Activated B cell treated with CpG ODN at 0.5 μM for 24 hours (primary cell): ENCODE measurements around the gene EDNRA. TPM values are rescaled to one million over a fixed set of nuclear protein-coding genes. Genes with fewer than 3 reads are reported as not detected.

Experiments
- ATAC-seq: fragments of 200-7000 bp; cut with Tn5 transposase; one replicate; pipeline ENCODE4 v1.10.0; 2021; ENCODE audit warnings: low read depth, mild to moderate bottlenecking, moderate library complexity
- CTCF ChIA-PET: fragments of 350-600 bp; sonication (Branson Sonifier 250); formaldehyde crosslinking; loops from one replicate; lab custom pipeline; 2021; ENCODE audit warnings: antibody characterized with exemption; lab: Charles Lee
- POLR2A ChIA-PET: fragments of 350-600 bp; sonication (Branson Sonifier 250); formaldehyde crosslinking; loops from one replicate; lab custom pipeline; 2021; ENCODE audit warnings: antibody characterized with exemption; lab: Charles Lee
- DNase-seq: peaks from one replicate; pipeline ENCODE4 v3.0.0; 2022
- H3K27ac Mint-ChIP-seq: one replicate; pipeline ENCODE4 v1.8.0; 2020; ENCODE audit warnings: mixed read lengths
- H3K27me3 Mint-ChIP-seq: one replicate; pipeline ENCODE4 v1.8.0; 2021; ENCODE audit warnings: mixed read lengths
- H3K36me3 Mint-ChIP-seq: one replicate; pipeline ENCODE4 v1.8.0; 2021; ENCODE audit warnings: low read depth, mixed read lengths
- H3K4me1 Mint-ChIP-seq: one replicate; pipeline ENCODE4 v1.8.0; 2021; ENCODE audit warnings: mixed read lengths
- H3K4me3 Mint-ChIP-seq: one replicate; pipeline ENCODE4 v1.8.0; 2020; ENCODE audit warnings: mild to moderate bottlenecking, mixed read lengths
- H3K9me3 Mint-ChIP-seq: one replicate; pipeline ENCODE4 v1.8.0; 2020; ENCODE audit warnings: mixed read lengths
- intact Hi-C: fragments of 100-400 bp; cut with micrococcal nuclease; formaldehyde crosslinking; loops from one replicate; pipeline ENCODE4 v1.15.1; 2024
- total RNA-seq: library from RNA; stranded (reverse); gene quantifications from 2 replicates; pipeline ENCODE4 v1.2.3, GENCODE V29; 2022
- TF ChIP-seq, protein P1 (sequence below): fragments of 200-600 bp; IDR thresholded peaks from one replicate; pipeline ENCODE4 v1.8.0; 2022; ENCODE audit warnings: antibody characterized with exemption, mild to moderate bottlenecking

The EDNRA gene
- total RNA-seq, 1 donor from 2014 or later, result not detected

GRCh38 chr4:147485167-147485566 is 4.3 kb downstream of the EDNRA start:
- Mint-ChIP-seq H3K4me1 (no peaks in the 10 kb centered on the region), H3K4me3 (no peak overlapping the region), H3K9me3 (no peaks in the 10 kb centered on the region), H3K27me3 (peaks cover 16% of the 10 kb centered on the region), H3K36me3 (no peaks in the 10 kb centered on the region), H3K27ac (no peak overlapping the region)
- CTCF ChIA-PET, result no interaction called here
- TF ChIP-seq, protein P1, sequence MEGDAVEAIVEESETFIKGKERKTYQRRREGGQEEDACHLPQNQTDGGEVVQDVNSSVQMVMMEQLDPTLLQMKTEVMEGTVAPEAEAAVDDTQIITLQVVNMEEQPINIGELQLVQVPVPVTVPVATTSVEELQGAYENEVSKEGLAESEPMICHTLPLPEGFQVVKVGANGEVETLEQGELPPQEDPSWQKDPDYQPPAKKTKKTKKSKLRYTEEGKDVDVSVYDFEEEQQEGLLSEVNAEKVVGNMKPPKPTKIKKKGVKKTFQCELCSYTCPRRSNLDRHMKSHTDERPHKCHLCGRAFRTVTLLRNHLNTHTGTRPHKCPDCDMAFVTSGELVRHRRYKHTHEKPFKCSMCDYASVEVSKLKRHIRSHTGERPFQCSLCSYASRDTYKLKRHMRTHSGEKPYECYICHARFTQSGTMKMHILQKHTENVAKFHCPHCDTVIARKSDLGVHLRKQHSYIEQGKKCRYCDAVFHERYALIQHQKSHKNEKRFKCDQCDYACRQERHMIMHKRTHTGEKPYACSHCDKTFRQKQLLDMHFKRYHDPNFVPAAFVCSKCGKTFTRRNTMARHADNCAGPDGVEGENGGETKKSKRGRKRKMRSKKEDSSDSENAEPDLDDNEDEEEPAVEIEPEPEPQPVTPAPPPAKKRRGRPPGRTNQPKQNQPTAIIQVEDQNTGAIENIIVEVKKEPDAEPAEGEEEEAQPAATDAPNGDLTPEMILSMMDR, result no peak
- POLR2A ChIA-PET, result no interaction called here
- ATAC-seq (no peak), DNase-seq (no peak)
- intact Hi-C loops, result no loop called here

DNA sequence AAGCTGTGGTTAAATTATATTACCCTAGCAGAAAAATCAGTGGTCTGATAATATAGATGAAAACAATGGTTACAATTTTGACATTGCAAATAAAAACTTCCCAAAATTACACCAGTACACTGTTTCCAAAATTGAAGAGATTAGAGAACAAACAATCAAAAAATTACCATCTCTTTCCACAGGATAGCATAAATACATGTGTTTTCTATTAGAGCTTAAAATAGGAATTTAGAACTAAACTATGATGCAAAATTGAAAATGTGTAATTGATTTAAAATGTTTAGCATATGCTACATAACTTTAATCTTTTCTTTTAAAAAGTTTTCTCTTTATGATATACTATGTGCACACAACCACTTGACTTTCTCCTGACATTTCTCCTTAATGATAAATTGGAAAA is 6.7 kb downstream of the EDNRA start:
- CTCF ChIA-PET, result no interaction called here
- Mint-ChIP-seq H3K4me1 (no peaks in the 10 kb centered on the region), H3K4me3 (no peak overlapping the region), H3K27ac (no peak overlapping the region), H3K27me3 (peaks cover under 1% of the 10 kb centered on the region), H3K9me3 (no peaks in the 10 kb centered on the region), H3K36me3 (no peaks in the 10 kb centered on the region)
- DNase-seq, result no peak
- ATAC-seq, result no peak
- intact Hi-C loops, result no loop called here
- TF ChIP-seq, protein P1, result no peak
- POLR2A ChIA-PET, result no interaction called here

DNA sequence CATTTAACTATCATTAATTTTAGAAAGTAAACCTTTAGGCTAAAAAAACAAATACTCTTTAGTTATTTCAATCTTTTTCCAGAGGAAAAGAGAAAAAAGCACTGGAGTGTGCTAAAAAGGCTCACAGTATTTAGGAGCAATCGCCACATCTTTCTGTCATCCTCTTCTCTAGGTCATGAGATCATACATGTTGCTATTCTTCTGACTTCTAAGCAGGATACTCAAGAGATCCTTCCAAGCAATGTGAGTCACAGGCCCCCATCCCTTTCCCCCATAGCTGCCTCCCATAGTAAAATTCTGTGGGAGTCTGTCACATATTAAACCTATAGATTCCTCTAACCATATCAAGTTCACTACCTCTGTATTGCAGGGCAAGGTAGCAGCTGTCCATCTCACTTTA is 7.7 kb downstream of the EDNRA start:
- Mint-ChIP-seq H3K9me3 (no peaks in the 10 kb centered on the region), H3K27ac (no peak overlapping the region), H3K4me1 (no peaks in the 10 kb centered on the region), H3K36me3 (no peaks in the 10 kb centered on the region), H3K27me3 (no peaks in the 10 kb centered on the region), H3K4me3 (no peak overlapping the region)
- DNase-seq (no peak), ATAC-seq (no peak)
- TF ChIP-seq, protein P1, result no peak
- ChIA-PET CTCF (no interaction called here), POLR2A (no interaction called here)
- intact Hi-C loops, result no loop called here

DNA sequence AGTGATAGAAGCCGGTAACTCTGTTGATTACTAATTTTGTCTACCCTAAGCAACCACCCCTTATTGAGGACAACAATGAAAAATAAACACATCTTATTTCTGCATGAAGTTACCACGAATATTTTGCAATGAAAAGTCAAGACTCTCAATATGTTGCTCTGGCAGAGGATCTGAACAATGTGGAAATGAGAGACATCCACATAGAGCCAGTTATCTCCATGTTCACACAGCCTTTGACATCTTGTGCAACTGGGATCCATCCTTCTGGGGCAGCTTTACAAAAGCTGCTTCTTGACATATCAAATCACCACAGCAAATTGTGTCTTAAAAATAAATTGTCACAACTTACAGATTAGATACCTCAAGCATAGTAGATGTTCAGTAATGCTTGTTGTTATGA is 10.2 kb downstream of the EDNRA start:
- no peak for DNase-seq
- Mint-ChIP-seq H3K36me3 (no peaks in the 10 kb centered on the region), H3K27me3 (no peaks in the 10 kb centered on the region), H3K27ac (no peak overlapping the region), H3K4me3 (no peak overlapping the region), H3K4me1 (no peaks in the 10 kb centered on the region), H3K9me3 (no peaks in the 10 kb centered on the region)
- CTCF ChIA-PET, result no interaction called here
- no peak for ATAC-seq
- TF ChIP-seq, protein P1, result no peak
- intact Hi-C loops, result no loop called here
- POLR2A ChIA-PET, result no interaction called here

DNA sequence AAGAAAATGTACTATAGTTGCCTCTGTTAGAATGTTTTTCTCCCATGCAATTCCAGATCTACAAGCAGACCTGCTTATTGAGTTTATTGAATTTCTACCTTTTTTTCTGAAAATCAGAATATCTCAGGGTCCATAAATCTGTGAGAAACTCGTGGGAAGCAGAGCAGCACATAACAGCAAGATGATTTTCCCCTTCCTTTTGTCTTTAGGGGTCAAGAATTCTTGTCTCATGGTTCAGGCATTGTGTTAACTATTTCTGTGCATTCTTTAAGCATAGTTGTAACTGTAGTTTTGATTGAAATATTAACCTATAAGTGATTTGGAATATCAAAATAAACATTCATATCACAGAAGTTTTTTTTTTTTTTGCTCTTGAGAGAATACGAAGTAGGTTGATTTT is 11.4 kb downstream of the EDNRA start:
- H3K4me3 Mint-ChIP-seq, result no peak overlapping the region
- ATAC-seq (no peak), DNase-seq (no peak)
- no peaks in the 10 kb centered on the region for H3K36me3 Mint-ChIP-seq
- H3K9me3 Mint-ChIP-seq, result no peaks in the 10 kb centered on the region
- no peaks in the 10 kb centered on the region for H3K4me1 Mint-ChIP-seq
- TF ChIP-seq, protein P1, result no peak
- ChIA-PET CTCF (no interaction called here), POLR2A (no interaction called here)
- H3K27ac Mint-ChIP-seq, result no peak overlapping the region
- H3K27me3 Mint-ChIP-seq, result no peaks in the 10 kb centered on the region
- intact Hi-C loops, result no loop called here
